Ovary (tissue), 3 donors: ENCODE measurements around the gene RPL18A.

ENCODE experiments used
- EP300 ChIP-seq: sonication (generic); formaldehyde crosslinking; IDR thresholded peaks from one replicate; pipeline ENCODE4 v1.6.1; 2017; ENCODE audit warnings: antibody characterized with exemption
- POLR2A ChIP-seq: fragments of 450-650 bp; IDR thresholded peaks from one replicate; pipeline ENCODE4 v1.6.1; 2017; ENCODE audit warnings: antibody characterized with exemption, mild to moderate bottlenecking, moderate library complexity
- TF ChIP-seq, protein P1 (sequence below), 3 donors: fragments of 450-650 bp in 2 of 3; fragments of 200-600 bp in 1 of 3; IDR thresholded peaks; one replicate each; pipeline versions ENCODE4 v1.5.1 to v1.8.0; 2016 to 2022; ENCODE audit warnings: antibody characterized with exemption in 3 of 3, mild to moderate bottlenecking in 1 of 3
- donor health status: DM: no; HTN: no; CAD: no.

DNA sequence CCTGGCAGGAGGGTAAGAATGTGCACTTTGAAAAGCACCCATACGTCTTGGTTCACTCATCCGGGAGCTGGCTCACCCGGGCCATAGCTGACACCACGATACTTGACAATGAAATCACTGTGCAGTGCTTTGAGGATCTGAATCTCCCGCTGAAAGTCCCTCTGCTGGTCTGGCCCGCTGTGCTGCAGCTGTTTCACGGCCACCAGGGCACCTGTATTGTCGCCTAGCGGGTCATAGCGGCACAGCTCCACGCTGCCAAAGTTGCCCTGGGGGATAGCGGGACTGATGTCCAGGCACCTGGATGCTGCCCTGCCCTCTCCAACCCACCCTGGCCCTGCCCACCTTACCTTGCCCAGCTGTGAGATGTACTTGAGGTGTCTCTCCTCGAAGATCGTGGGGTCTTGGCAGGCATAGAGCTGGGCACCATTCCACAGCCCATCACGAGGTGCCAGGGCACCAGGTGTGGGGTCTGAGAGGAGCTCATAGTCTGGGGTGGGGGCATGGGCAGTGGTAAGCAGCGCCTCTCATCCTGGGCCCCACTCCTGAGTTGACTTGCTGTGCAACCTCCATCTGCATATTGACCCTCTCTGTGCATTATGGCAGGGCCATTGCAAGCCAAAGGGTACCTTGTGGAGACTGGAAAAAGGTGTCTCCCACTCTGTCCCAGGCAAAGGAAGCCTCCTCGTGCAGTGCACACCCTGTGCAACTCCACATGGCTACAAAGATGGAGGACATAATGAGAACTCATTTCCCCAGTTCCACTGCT lies 27.1 kb upstream of the RPL18A start:
- TF ChIP-seq, protein P1, sequence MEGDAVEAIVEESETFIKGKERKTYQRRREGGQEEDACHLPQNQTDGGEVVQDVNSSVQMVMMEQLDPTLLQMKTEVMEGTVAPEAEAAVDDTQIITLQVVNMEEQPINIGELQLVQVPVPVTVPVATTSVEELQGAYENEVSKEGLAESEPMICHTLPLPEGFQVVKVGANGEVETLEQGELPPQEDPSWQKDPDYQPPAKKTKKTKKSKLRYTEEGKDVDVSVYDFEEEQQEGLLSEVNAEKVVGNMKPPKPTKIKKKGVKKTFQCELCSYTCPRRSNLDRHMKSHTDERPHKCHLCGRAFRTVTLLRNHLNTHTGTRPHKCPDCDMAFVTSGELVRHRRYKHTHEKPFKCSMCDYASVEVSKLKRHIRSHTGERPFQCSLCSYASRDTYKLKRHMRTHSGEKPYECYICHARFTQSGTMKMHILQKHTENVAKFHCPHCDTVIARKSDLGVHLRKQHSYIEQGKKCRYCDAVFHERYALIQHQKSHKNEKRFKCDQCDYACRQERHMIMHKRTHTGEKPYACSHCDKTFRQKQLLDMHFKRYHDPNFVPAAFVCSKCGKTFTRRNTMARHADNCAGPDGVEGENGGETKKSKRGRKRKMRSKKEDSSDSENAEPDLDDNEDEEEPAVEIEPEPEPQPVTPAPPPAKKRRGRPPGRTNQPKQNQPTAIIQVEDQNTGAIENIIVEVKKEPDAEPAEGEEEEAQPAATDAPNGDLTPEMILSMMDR (IDR thresholded peaks at IDR 0.05), result no peak
- TF ChIP-seq EP300, result no peak
- no peak for TF ChIP-seq POLR2A
